OCI-LY7 (cell line): ENCODE measurements around the gene BBLN. TPM values are rescaled to one million over a fixed set of nuclear protein-coding genes. Genes with fewer than 3 reads are reported as not detected.

Experiments
- BruUV-seq: library from RNA; stranded (reverse); fragments of 400-500 nt; replicated peaks from 2 replicates; lab custom pipeline; 2021; lab: Mats Ljungman, UMichigan
- CTCF ChIA-PET: fragments of 300-600 bp; sonication (Branson Sonifier 250); formaldehyde crosslinking; loops from one replicate; lab custom pipeline; 2022; ENCODE audit warnings: antibody characterized with exemption; ENCODE audit not compliant: unreplicated experiment; lab: Charles Lee
- POLR2A ChIA-PET: fragments of 300-600 bp; sonication (Branson Sonifier 250); formaldehyde crosslinking; loops from one replicate; lab custom pipeline; 2022; ENCODE audit warnings: antibody characterized with exemption; lab: Charles Lee
- DNase-seq: peaks from one replicate; pipeline ENCODE4 v3.0.0-alpha.2; 2015; ENCODE audit warnings: low spot score
- H2AFZ ChIP-seq: fragments of 200-600 bp; sonication (generic), shearing (Covaris generic); 2 replicates; pipeline ENCODE4 v1.6.1; 2014; ENCODE audit warnings: mild to moderate bottlenecking, antibody characterized with exemption, low read length, moderate library complexity
- H3K27ac ChIP-seq: fragments of 200-600 bp; sonication (generic); 2 replicates; pipeline ENCODE4 v1.5.1; 2014; ENCODE audit warnings: mixed run types, low read depth, mild to moderate bottlenecking, moderate library complexity, low read length, inconsistent platforms; ENCODE audit not compliant: poor library complexity, severe bottlenecking
- H3K36me3 ChIP-seq: fragments of 200-600 bp; sonication (generic); 2 replicates; pipeline ENCODE4 v1.6.1; 2014; ENCODE audit warnings: mild to moderate bottlenecking, antibody characterized with exemption, low read length, moderate library complexity, mixed read lengths; ENCODE audit not compliant: insufficient read depth
- H3K4me1 ChIP-seq: fragments of 200-600 bp; sonication (generic); 2 replicates; pipeline ENCODE4 v1.5.1; 2014; ENCODE audit warnings: mild to moderate bottlenecking, low read length; ENCODE audit not compliant: insufficient read depth, poor library complexity, severe bottlenecking
- H3K4me2 ChIP-seq: fragments of 200-600 bp; sonication (generic); 2 replicates; pipeline ENCODE4 v1.6.1; 2014; ENCODE audit warnings: mild to moderate bottlenecking, low read length
- H3K4me3 ChIP-seq: fragments of 200-600 bp; sonication (generic); 2 replicates; pipeline ENCODE4 v1.5.1; 2014; ENCODE audit warnings: mild to moderate bottlenecking, low read depth, low read length; ENCODE audit not compliant: poor library complexity, severe bottlenecking
- H3K79me2 ChIP-seq: fragments of 200-600 bp; sonication (generic); 2 replicates; pipeline ENCODE4 v1.6.1; 2016; ENCODE audit warnings: low read depth, mild to moderate bottlenecking, low read length, moderate library complexity, mixed read lengths; ENCODE audit not compliant: insufficient read depth
- H3K9me2 ChIP-seq: fragments of 200-600 bp; sonication (generic); 2 replicates; pipeline ENCODE4 v1.6.1; 2016; ENCODE audit warnings: mild to moderate bottlenecking, low read length, mixed read lengths; ENCODE audit not compliant: insufficient read depth
- H3K9me3 ChIP-seq: fragments of 200-600 bp; sonication (generic); 2 replicates; pipeline ENCODE4 v1.6.1; 2014; ENCODE audit warnings: mild to moderate bottlenecking, mixed run types, low read length, mixed read lengths
- H4K20me1 ChIP-seq: fragments of 200-600 bp; sonication (generic); 2 replicates; pipeline ENCODE4 v1.6.1; 2014; ENCODE audit warnings: mild to moderate bottlenecking, antibody characterized with exemption, low read length, moderate library complexity, mixed read lengths; ENCODE audit not compliant: insufficient read depth
- EZH2phosphoT487 ChIP-seq: fragments of 200-600 bp; sonication (generic); IDR thresholded peaks from 2 replicates; pipeline ENCODE4 v1.6.1; 2018; ENCODE audit warnings: low read depth, borderline replicate concordance, mild to moderate bottlenecking, mixed run types, antibody characterized with exemption, low read length, moderate library complexity, mixed read lengths
- intact Hi-C: fragments of 100-400 bp; cut with micrococcal nuclease; formaldehyde crosslinking; loops from one replicate; pipeline ENCODE4 v1.10.0; 2022; ENCODE audit not compliant: unreplicated experiment
- total RNA-seq, 2 experiments: library from RNA; depleted of rRNA in 1 of 2; stranded (reverse); fragments of >200 nt in 1 of 2; shearing (Covaris generic) in 1 of 2; gene quantifications; 2 replicates each; pipeline ENCODE4 v1.2.3, GENCODE V29; 2014 to 2022
- TF ChIP-seq, protein P1 (sequence below): fragments of 200-600 bp; sonication (generic); conservative IDR thresholded peaks from 2 replicates; pipeline ENCODE4 v1.5.1; 2014; ENCODE audit warnings: mild to moderate bottlenecking, antibody characterized with exemption, low read length, moderate library complexity, mixed read lengths

BBLN gene
- total RNA-seq, 2 experiments from 2014 or later = 66.9 to 104 TPM

DNA sequence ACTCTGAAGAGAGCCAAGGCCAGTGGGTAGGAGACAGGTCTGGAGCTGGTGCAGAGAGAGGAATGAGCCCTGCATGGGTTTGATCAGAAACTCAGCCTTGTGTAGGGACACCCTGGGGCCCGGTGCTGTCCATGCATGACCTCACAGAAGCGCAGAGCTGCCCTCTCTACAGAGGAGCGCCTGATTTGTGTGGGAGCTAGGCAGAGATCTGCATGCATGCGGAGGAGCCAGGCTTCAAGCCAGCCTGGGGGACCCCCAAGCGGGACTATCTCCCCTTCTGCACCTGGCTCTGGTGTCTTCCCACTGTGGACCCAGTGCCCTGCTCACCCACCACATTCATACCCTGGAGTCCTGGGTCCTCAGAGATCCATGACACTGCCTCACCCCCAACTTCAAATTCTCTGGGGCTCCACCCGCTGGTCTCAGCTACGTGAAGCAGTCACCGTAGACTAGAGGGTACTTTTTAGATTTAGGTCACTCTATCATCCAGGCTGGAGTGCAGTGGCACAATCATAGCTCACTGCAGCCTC, 13.4 kb upstream of the BBLN start:
- TF ChIP-seq EZH2phosphoT487 = no peak
- TF ChIP-seq, protein P1, sequence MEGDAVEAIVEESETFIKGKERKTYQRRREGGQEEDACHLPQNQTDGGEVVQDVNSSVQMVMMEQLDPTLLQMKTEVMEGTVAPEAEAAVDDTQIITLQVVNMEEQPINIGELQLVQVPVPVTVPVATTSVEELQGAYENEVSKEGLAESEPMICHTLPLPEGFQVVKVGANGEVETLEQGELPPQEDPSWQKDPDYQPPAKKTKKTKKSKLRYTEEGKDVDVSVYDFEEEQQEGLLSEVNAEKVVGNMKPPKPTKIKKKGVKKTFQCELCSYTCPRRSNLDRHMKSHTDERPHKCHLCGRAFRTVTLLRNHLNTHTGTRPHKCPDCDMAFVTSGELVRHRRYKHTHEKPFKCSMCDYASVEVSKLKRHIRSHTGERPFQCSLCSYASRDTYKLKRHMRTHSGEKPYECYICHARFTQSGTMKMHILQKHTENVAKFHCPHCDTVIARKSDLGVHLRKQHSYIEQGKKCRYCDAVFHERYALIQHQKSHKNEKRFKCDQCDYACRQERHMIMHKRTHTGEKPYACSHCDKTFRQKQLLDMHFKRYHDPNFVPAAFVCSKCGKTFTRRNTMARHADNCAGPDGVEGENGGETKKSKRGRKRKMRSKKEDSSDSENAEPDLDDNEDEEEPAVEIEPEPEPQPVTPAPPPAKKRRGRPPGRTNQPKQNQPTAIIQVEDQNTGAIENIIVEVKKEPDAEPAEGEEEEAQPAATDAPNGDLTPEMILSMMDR = no peak
- Histone ChIP-seq H2AFZ (no peak overlapping the region), H3K9me3 (no peaks in the 10 kb centered on the region), H3K9me2 (no peaks in the 10 kb centered on the region), H3K27ac (no peak overlapping the region), H4K20me1 (no peaks in the 10 kb centered on the region), H3K4me1 (no peaks in the 10 kb centered on the region), H3K4me2 (no peak overlapping the region), H3K79me2 (no peaks in the 10 kb centered on the region), H3K4me3 (no peak overlapping the region), H3K36me3 (no peaks in the 10 kb centered on the region)
- no TSS peak for BruUV-seq
- DNase-seq = no peak
- intact Hi-C loops = no loop called here
- CTCF ChIA-PET = no interaction called here
- POLR2A ChIA-PET = no interaction called here

DNA sequence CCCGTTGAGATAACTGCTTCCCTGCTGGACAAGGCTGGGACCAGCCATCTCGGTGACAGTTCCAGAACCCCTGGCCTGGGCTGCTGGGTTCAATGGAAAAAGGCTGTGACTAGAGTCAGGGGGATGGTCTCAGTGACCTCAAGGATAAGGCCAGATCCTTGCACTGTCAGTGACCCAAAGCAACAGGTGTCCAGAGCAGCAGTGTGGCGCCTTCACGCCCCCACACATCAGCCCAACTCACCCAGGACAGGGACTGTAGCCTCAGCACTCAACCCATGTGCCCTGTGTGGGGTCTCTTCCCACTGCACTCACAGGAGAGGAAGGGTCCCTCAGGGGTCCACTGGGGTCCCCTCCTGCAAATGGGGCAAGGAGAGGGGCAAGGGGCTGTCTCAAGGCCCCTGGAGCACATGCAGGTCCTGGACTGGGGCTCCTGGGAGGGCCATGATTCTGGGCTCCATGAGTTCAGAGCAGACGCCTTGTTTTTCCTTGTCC, 11.5 kb upstream of the BBLN start:
- no peak for DNase-seq
- no TSS peak for BruUV-seq
- intact Hi-C loops = no loop called here
- Histone ChIP-seq H3K9me2 (no peaks in the 10 kb centered on the region), H3K4me2 (no peak overlapping the region), H3K4me3 (no peak overlapping the region), H3K79me2 (no peaks in the 10 kb centered on the region), H3K4me1 (no peaks in the 10 kb centered on the region), H3K9me3 (no peaks in the 10 kb centered on the region), H4K20me1 (no peaks in the 10 kb centered on the region), H3K36me3 (no peaks in the 10 kb centered on the region), H2AFZ (no peak overlapping the region), H3K27ac (no peak overlapping the region)
- ChIA-PET POLR2A (no interaction called here), CTCF (no interaction called here)
- no peak for TF ChIP-seq EZH2phosphoT487
- TF ChIP-seq, protein P1 = no peak

DNA sequence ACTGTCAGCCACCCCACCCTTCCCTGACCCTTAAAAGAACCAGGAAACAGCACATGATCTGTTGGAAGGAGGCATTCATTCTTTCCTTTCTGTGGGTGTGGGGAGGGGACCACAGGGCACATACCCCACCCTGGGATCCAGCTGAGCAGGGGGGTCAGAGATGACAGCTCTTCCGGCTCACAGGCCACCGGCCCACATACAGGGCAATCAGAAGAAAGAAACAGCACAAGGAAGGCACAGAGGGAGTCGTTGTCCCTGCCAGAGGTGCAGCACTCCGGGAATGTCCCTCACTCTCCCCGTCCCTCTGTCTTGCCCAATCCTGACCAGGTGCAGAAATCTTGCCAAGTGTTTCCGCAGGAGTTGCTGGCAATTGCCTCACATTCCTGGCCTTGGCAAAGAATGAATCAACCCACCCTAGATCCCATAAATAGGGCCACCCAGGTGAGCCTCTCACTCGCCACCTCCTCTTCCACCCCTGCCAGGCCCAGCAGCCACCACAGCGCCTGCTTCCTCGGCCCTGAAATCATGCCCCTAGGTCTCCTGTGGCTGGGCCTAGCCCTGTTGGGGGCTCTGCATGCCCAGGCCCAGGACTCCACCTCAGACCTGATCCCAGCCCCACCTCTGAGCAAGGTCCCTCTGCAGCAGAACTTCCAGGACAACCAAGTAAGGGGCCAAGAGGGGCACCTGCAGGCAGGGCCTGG, 10.9 kb upstream of the BBLN start, which contains the start of gene LCN2:
Gene LCN2, plus strand, starts transcription at position 453 of the 701 bp plus-strand sequence. Its CDS starts 73 bp downstream, at position 526.
- Histone ChIP-seq H3K9me2 (no peaks in the 10 kb centered on the region), H3K79me2 (no peaks in the 10 kb centered on the region), H3K4me1 (no peaks in the 10 kb centered on the region), H3K4me3 (no peak within 1 kb of the TSS), H4K20me1 (no peaks in the 10 kb centered on the region), H3K9me3 (no peaks in the 10 kb centered on the region), H3K4me2 (no peak within 1 kb of the TSS), H2AFZ (no peak within 1 kb of the TSS), H3K27ac (no peak within 1 kb of the TSS), H3K36me3 (no peaks in the 10 kb centered on the region)
- no peak for DNase-seq
- intact Hi-C loops = no loop called here
- CTCF ChIA-PET = no interaction called here
- no TSS peak for BruUV-seq
- TF ChIP-seq EZH2phosphoT487 = no peak
- TF ChIP-seq, protein P1 = no peak
- POLR2A ChIA-PET = no interaction called here
